Measurements from ENCODE around the gene CTNS. TPM values are rescaled to one million over a fixed set of nuclear protein-coding genes. Genes with fewer than 3 reads are reported as not detected.

Gene CTNS
- total and polyA plus RNA-seq, 2 of the 13 experiments (the other 11 are each of a cell fraction or from before 2014, with no cell fraction given), result 9.5 to 13.7 TPM

GRCh38 chr17:3668279-3669084 lies 31.9 kb downstream of the CTNS start, which contains the start of the genes EMC6 and TAX1BP3 (continued):
- TF ChIP-seq, protein P1, sequence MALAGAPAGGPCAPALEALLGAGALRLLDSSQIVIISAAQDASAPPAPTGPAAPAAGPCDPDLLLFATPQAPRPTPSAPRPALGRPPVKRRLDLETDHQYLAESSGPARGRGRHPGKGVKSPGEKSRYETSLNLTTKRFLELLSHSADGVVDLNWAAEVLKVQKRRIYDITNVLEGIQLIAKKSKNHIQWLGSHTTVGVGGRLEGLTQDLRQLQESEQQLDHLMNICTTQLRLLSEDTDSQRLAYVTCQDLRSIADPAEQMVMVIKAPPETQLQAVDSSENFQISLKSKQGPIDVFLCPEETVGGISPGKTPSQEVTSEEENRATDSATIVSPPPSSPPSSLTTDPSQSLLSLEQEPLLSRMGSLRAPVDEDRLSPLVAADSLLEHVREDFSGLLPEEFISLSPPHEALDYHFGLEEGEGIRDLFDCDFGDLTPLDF (CRISPR knock-in tag; IDR thresholded peaks at IDR 0.05), result peak; percentile 88
- TF ChIP-seq, protein P2, sequence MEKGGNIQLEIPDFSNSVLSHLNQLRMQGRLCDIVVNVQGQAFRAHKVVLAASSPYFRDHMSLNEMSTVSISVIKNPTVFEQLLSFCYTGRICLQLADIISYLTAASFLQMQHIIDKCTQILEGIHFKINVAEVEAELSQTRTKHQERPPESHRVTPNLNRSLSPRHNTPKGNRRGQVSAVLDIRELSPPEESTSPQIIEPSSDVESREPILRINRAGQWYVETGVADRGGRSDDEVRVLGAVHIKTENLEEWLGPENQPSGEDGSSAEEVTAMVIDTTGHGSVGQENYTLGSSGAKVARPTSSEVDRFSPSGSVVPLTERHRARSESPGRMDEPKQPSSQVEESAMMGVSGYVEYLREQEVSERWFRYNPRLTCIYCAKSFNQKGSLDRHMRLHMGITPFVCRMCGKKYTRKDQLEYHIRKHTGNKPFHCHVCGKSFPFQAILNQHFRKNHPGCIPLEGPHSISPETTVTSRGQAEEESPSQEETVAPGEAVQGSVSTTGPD (CRISPR knock-in tag; IDR thresholded peaks at IDR 0.05), result peak; percentile 10; the same call in 1 of the 2 replicates
- TF ChIP-seq, protein P3, sequence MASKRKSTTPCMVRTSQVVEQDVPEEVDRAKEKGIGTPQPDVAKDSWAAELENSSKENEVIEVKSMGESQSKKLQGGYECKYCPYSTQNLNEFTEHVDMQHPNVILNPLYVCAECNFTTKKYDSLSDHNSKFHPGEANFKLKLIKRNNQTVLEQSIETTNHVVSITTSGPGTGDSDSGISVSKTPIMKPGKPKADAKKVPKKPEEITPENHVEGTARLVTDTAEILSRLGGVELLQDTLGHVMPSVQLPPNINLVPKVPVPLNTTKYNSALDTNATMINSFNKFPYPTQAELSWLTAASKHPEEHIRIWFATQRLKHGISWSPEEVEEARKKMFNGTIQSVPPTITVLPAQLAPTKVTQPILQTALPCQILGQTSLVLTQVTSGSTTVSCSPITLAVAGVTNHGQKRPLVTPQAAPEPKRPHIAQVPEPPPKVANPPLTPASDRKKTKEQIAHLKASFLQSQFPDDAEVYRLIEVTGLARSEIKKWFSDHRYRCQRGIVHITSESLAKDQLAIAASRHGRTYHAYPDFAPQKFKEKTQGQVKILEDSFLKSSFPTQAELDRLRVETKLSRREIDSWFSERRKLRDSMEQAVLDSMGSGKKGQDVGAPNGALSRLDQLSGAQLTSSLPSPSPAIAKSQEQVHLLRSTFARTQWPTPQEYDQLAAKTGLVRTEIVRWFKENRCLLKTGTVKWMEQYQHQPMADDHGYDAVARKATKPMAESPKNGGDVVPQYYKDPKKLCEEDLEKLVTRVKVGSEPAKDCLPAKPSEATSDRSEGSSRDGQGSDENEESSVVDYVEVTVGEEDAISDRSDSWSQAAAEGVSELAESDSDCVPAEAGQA (IDR thresholded peaks at IDR 0.05; ENCODE audit: low read depth), result no peak
- TF ChIP-seq, protein P3 (CRISPR knock-in tag; IDR thresholded peaks at IDR 0.05; ENCODE audit: borderline replicate concordance), result 0 out of 2 replicates have a peak, but pooled peaks have one; percentile 54
- TF ChIP-seq, protein P4, sequence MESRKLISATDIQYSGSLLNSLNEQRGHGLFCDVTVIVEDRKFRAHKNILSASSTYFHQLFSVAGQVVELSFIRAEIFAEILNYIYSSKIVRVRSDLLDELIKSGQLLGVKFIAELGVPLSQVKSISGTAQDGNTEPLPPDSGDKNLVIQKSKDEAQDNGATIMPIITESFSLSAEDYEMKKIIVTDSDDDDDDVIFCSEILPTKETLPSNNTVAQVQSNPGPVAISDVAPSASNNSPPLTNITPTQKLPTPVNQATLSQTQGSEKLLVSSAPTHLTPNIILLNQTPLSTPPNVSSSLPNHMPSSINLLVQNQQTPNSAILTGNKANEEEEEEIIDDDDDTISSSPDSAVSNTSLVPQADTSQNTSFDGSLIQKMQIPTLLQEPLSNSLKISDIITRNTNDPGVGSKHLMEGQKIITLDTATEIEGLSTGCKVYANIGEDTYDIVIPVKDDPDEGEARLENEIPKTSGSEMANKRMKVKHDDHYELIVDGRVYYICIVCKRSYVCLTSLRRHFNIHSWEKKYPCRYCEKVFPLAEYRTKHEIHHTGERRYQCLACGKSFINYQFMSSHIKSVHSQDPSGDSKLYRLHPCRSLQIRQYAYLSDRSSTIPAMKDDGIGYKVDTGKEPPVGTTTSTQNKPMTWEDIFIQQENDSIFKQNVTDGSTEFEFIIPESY (CRISPR knock-in tag; IDR thresholded peaks at IDR 0.05), result no peak; the same call in 1 of the 2 replicates
- peak; percentile 30; the same call in 1 of the 2 replicates for TF ChIP-seq EEA1 (CRISPR knock-in tag; IDR thresholded peaks at IDR 0.05; ENCODE audit: borderline replicate concordance)
- no peak for TF ChIP-seq CHD4 (IDR thresholded peaks at IDR 0.05; ENCODE audit: borderline replicate concordance, low read length)
- peak; percentile 92 for TF ChIP-seq POLR2AphosphoS5 (IDR thresholded peaks at IDR 0.05; ENCODE audit: low read depth, low read length)
- 0 out of 2 replicates have a peak, but pooled peaks have one; percentile 26 for TF ChIP-seq ETV5 (CRISPR knock-in tag; IDR thresholded peaks at IDR 0.05; ENCODE audit: borderline replicate concordance)
- TF ChIP-seq ZNF383 (CRISPR knock-in tag; IDR thresholded peaks at IDR 0.05; ENCODE audit: borderline replicate concordance), result no peak
- TF ChIP-seq YEATS2 (CRISPR knock-in tag; IDR thresholded peaks at IDR 0.05; ENCODE audit: borderline replicate concordance), result peak; percentile 62; the same call in 1 of the 2 replicates
- TF ChIP-seq ZBTB20 (CRISPR knock-in tag; IDR thresholded peaks at IDR 0.05; ENCODE audit: borderline replicate concordance, low read depth), result 0 out of 2 replicates have a peak, but pooled peaks have one; percentile 58
- peak; percentile 84 for TF ChIP-seq SRY (CRISPR knock-in tag; IDR thresholded peaks at IDR 0.05)
- TF ChIP-seq SATB2 (CRISPR knock-in tag; IDR thresholded peaks at IDR 0.05), result 0 out of 2 replicates have a peak, but pooled peaks have one; percentile 69
- no peak for TF ChIP-seq ZNF333 (CRISPR knock-in tag; IDR thresholded peaks at IDR 0.05; ENCODE audit: borderline replicate concordance)
- no peak for TF ChIP-seq ZNF180 (CRISPR knock-in tag; IDR thresholded peaks at IDR 0.05; ENCODE audit: borderline replicate concordance, low read depth)
- peak; percentile 71 for TF ChIP-seq ZNF607 (CRISPR knock-in tag; IDR thresholded peaks at IDR 0.05; ENCODE audit: borderline replicate concordance)
- peak; percentile 76 for TF ChIP-seq YEATS4 (CRISPR knock-in tag; IDR thresholded peaks at IDR 0.05; ENCODE audit: borderline replicate concordance)

All from HepG2 (cell line).